ENCODE measurements around the gene TRAPPC10.

The TRAPPC10 gene

GRCh38 chr21:44065428-44065827, 53.3 kb downstream of the TRAPPC10 start:
- no peak for DNase-seq (ENCODE audit: low spot score)

GRCh38 chr21:44066116-44066515, 54.0 kb downstream of the TRAPPC10 start:
- no peak for DNase-seq (ENCODE audit: low spot score)

- no peak for DNase-seq (ENCODE audit: low spot score)
Observed at GRCh38 chr21:44067011-44067839, 55.1 kb downstream of the TRAPPC10 start.

- no peak for DNase-seq (ENCODE audit: low spot score)
Observed at GRCh38 chr21:44070391-44070790, 58.3 kb downstream of the TRAPPC10 start.

- DNase-seq (ENCODE audit: low spot score), result no peak
Observed at GRCh38 chr21:44071359-44072104, 59.4 kb downstream of the TRAPPC10 start.

GRCh38 chr21:44072111-44072510, 60.0 kb downstream of the TRAPPC10 start:
- DNase-seq (ENCODE audit: low spot score), result no peak

- DNase-seq (ENCODE audit: low spot score), result no peak
Observed at GRCh38 chr21:44074315-44074958, 62.3 kb downstream of the TRAPPC10 start.

GRCh38 chr21:44076316-44076715, 64.2 kb downstream of the TRAPPC10 start:
- DNase-seq (ENCODE audit: low spot score), result no peak

GRCh38 chr21:44078411-44078981, 66.4 kb downstream of the TRAPPC10 start:
- DNase-seq (ENCODE audit: low spot score), result peak; percentile 39

- no peak for DNase-seq (ENCODE audit: low spot score)
Observed at GRCh38 chr21:44079446-44079845, 67.3 kb downstream of the TRAPPC10 start.

- DNase-seq (ENCODE audit: low spot score), result no peak
Observed at GRCh38 chr21:44079846-44080245, 67.7 kb downstream of the TRAPPC10 start.

- DNase-seq (ENCODE audit: low spot score), result peak; percentile 48
Observed at GRCh38 chr21:44082648-44083440, 70.7 kb downstream of the TRAPPC10 start.

GRCh38 chr21:44083631-44084291, 71.7 kb downstream of the TRAPPC10 start:
- DNase-seq (ENCODE audit: low spot score), result no peak

GRCh38 chr21:44084496-44085241, 72.6 kb downstream of the TRAPPC10 start:
- DNase-seq (ENCODE audit: low spot score), result no peak

- no peak for DNase-seq (ENCODE audit: low spot score)
Observed at GRCh38 chr21:44085491-44086321, 73.6 kb downstream of the TRAPPC10 start.

- DNase-seq (ENCODE audit: low spot score), result no peak
Observed at GRCh38 chr21:44086636-44087425, 74.7 kb downstream of the TRAPPC10 start.

GRCh38 chr21:44087426-44088400, 75.6 kb downstream of the TRAPPC10 start:
- no peak for DNase-seq (ENCODE audit: low spot score)
